IPS DF 6.9 (cell line): ENCODE results near the gene WASF2.

ENCODE experiments used
- DNase-seq: peaks from one replicate; pipeline ENCODE4 v3.0.0-alpha.2; 2013; ENCODE audit warnings: low read depth, low spot score
- H3K27ac ChIP-seq: one replicate; pipeline ENCODE4 v1.5.1; 2013; ENCODE audit warnings: low read length, control low read depth
- H3K27me3 ChIP-seq: 2 replicates; pipeline ENCODE4 v1.6.1; 2013; ENCODE audit warnings: mild to moderate bottlenecking, low read length; ENCODE audit not compliant: control insufficient read depth, insufficient read depth
- H3K36me3 ChIP-seq: 2 replicates; pipeline ENCODE4 v1.6.1; 2013; ENCODE audit warnings: low read length; ENCODE audit not compliant: control insufficient read depth, insufficient read depth
- H3K4me1 ChIP-seq: 2 replicates; pipeline ENCODE4 v1.6.1; 2013; ENCODE audit warnings: low read length; ENCODE audit not compliant: control insufficient read depth, insufficient read depth
- H3K4me3 ChIP-seq: 2 replicates; pipeline ENCODE4 v1.5.1; 2013; ENCODE audit warnings: mild to moderate bottlenecking, low read length
- H3K9me3 ChIP-seq: 2 replicates; pipeline ENCODE4 v1.6.1; 2013; ENCODE audit warnings: low read length, inconsistent platforms; ENCODE audit not compliant: control insufficient read depth, insufficient read depth
- WGBS: extraction: QIAGEN DNeasy Blood & Tissue Kit; methylation state at CpG from one replicate; pipeline ENCODE4 v1.1.7; 2013; ENCODE audit warnings: mixed read lengths, missing lambda C conversion rate; ENCODE audit not compliant: insufficient read length, insufficient coverage; 5-methylcytosine and 5-hydroxymethylcytosine counted together

Gene WASF2

DNA sequence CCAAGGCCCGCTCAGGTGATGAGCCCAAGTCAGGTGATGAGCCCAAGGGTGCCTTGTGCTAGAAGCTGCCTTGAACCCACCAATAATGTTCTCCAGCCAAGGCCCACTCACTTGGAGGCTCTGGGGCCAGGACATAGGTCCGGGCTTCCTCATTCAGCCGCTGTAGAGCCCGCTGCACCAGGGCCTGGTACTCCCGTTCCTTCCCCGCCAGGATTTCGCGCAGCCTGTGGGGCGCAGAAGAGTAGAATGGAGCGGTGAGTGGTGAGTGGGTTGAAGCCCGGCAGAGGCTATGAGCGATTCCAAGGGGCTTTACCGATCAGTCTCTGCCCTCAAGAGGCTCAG, 133.7 kb downstream of the WASF2 start:
- no peaks in the 10 kb centered on the region for H3K36me3 ChIP-seq
- peaks cover 4% of the 10 kb centered on the region for H3K4me1 ChIP-seq
- H3K27me3 ChIP-seq = peaks cover 13% of the 10 kb centered on the region; the same call in 1 of the 2 replicates
- no peak overlapping the region for H3K27ac ChIP-seq
- WGBS = no CpG with 5 or more reads among the region's 13 CpGs
- no peak for DNase-seq
- no peaks in the 10 kb centered on the region for H3K9me3 ChIP-seq
- no peak overlapping the region for H3K4me3 ChIP-seq

DNA sequence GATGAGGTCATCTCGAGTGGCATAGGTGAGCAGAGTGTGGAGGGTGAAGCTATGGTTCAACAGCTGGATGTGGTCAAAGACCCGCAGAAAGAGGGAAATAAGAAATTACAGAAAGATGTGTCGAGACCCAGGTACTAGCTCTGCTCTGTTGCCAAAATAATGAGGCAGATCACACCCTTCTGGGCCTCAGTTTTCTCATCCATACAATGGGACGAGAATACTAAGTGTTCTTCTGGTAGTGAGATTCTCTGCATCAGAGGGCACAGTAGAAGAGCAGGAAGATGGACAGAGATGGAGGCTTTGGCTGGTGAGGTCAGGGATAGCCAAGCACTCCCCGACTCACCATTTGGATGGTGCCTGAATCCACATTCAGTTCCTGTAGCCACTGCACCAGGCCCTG, 134.3 kb downstream of the WASF2 start:
- no peak overlapping the region for H3K27ac ChIP-seq
- H3K4me1 ChIP-seq = peaks cover 4% of the 10 kb centered on the region
- H3K27me3 ChIP-seq = peaks cover 9% of the 10 kb centered on the region; the same call in 1 of the 2 replicates
- no peak overlapping the region for H3K4me3 ChIP-seq
- WGBS = no CpG with 5 or more reads among the region's 5 CpGs
- DNase-seq = no peak
- no peaks in the 10 kb centered on the region for H3K9me3 ChIP-seq
- no peaks in the 10 kb centered on the region for H3K36me3 ChIP-seq
